ENCODE results near the gene CBFA2T3. TPM values are rescaled to one million over a fixed set of nuclear protein-coding genes. Genes with fewer than 3 reads are reported as not detected.

CBFA2T3 gene
- total RNA-seq, 1 experiment from 2014 or later = 2.9 TPM

DNA sequence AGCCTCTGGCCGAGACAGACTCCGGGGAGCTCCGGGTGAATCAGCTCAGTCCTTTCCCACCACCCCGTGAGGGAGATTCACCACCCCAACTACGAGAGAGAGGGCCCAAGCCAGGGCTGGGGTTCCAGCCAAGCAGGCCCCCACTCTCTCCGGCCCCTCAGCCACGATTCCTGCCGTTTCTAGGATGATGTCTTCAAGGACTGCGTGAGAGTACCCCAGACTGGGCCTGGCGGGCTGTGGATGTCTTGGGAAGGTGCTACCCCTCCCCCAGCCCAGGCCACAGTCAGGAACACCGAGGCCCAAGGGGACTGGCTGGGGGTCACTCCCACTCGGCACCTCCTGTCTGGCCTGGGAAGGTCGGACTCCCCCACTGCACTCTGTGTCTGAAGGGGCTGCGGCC lies 89.0 kb downstream of the CBFA2T3 start:
- Histone ChIP-seq H3K79me2 (ENCODE audit: insufficient read depth, low read length) (no peaks in the 10 kb centered on the region), H3K56ac (ENCODE audit: insufficient read length, low read depth, low read length) (no peak overlapping the region), H4K8ac (replicated peaks; ENCODE audit: insufficient read length, low read depth, low read length) (no peak overlapping the region), H3K23ac (ENCODE audit: insufficient read length, low read depth, low read length) (no peak overlapping the region), H3K4me1 (ENCODE audit: insufficient read depth, low read length) (no peaks in the 10 kb centered on the region), H3K27me3 (ENCODE audit: insufficient read depth, low read length) (no peaks in the 10 kb centered on the region), H4K5ac (ENCODE audit: insufficient read length, low read depth, low read length) (no peak overlapping the region), H3K14ac (ENCODE audit: insufficient read depth, low read length) (no peak overlapping the region), H2AFZ (ENCODE audit: low read length) (no peak overlapping the region), H3K9me3 (ENCODE audit: control insufficient read depth, low read depth, low read length) (no peaks in the 10 kb centered on the region), H3K9ac (ENCODE audit: extremely low read depth, insufficient read length, low read length) (no peak overlapping the region), H3K23me2 (ENCODE audit: insufficient read length, low read depth, low read length, poor library complexity, severe bottlenecking) (no peaks in the 10 kb centered on the region), H3K4me2 (ENCODE audit: insufficient read depth, insufficient read length, low read length) (no peak overlapping the region), H4K91ac (ENCODE audit: insufficient read length, low read depth, low read length) (no peak overlapping the region), H3K18ac (ENCODE audit: insufficient read length, low read depth, low read length) (no peak overlapping the region), H2BK5ac (ENCODE audit: insufficient read length, low read length) (no peak overlapping the region), H2BK120ac (ENCODE audit: low read depth, low read length, poor library complexity, severe bottlenecking) (no peak overlapping the region), H3T11ph (ENCODE audit: low read length) (no peak overlapping the region), H2BK15ac (ENCODE audit: low read depth, low read length) (no peak overlapping the region), H3K4ac (ENCODE audit: low read depth, low read length) (no peak overlapping the region), H3K79me1 (ENCODE audit: insufficient read depth, low read depth, low read length, poor library complexity, severe bottlenecking) (no peaks in the 10 kb centered on the region), H3K27ac (ENCODE audit: insufficient read length, low read depth, low read length) (no peak overlapping the region), H2BK12ac (ENCODE audit: insufficient read length, low read depth, low read length) (no peak overlapping the region), H2AK5ac (ENCODE audit: insufficient read length, low read length) (no peak overlapping the region), H2BK20ac (ENCODE audit: low read depth, low read length, poor library complexity, severe bottlenecking) (no peak overlapping the region), H4K20me1 (ENCODE audit: control insufficient read depth, insufficient read depth, insufficient read length) (no peaks in the 10 kb centered on the region)
- TF ChIP-seq, protein P1, sequence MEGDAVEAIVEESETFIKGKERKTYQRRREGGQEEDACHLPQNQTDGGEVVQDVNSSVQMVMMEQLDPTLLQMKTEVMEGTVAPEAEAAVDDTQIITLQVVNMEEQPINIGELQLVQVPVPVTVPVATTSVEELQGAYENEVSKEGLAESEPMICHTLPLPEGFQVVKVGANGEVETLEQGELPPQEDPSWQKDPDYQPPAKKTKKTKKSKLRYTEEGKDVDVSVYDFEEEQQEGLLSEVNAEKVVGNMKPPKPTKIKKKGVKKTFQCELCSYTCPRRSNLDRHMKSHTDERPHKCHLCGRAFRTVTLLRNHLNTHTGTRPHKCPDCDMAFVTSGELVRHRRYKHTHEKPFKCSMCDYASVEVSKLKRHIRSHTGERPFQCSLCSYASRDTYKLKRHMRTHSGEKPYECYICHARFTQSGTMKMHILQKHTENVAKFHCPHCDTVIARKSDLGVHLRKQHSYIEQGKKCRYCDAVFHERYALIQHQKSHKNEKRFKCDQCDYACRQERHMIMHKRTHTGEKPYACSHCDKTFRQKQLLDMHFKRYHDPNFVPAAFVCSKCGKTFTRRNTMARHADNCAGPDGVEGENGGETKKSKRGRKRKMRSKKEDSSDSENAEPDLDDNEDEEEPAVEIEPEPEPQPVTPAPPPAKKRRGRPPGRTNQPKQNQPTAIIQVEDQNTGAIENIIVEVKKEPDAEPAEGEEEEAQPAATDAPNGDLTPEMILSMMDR (conservative IDR thresholded peaks at IDR 0.05) = no peak
- peak overlapping the region in 2 of 3 experiments; percentile 77 to 89; a peak in 2 of 7 replicates for H3K27ac Mint-ChIP-seq
- no peaks in the 10 kb centered on the region for H3K36me3 Mint-ChIP-seq (ENCODE audit: insufficient read depth in 1 of 3, low read depth in 3 of 3)
- peaks cover 11% of the 10 kb centered on the region for H3K27me3 Mint-ChIP-seq (ENCODE audit: low read depth)
- no peak for DNase-seq
- no peaks in the 10 kb centered on the region for H3K4me1 Mint-ChIP-seq
- H3K4me3 Mint-ChIP-seq = no peak overlapping the region
- H3K9me3 Mint-ChIP-seq = peaks cover 0 to 8% of the 10 kb centered on the region in 2 experiments; a peak in 4 of 5 replicates
- WGBS (ENCODE audit: extremely low coverage, insufficient read length, low lambda C conversion rate) = no CpG with 5 or more reads among the region's 14 CpGs

Data from H9 (cell line).